ENCODE measurements around the gene RPL15.
A peak's percentile ranks its signal among the peaks of the same experiment; 100 is the strongest.

DNA sequence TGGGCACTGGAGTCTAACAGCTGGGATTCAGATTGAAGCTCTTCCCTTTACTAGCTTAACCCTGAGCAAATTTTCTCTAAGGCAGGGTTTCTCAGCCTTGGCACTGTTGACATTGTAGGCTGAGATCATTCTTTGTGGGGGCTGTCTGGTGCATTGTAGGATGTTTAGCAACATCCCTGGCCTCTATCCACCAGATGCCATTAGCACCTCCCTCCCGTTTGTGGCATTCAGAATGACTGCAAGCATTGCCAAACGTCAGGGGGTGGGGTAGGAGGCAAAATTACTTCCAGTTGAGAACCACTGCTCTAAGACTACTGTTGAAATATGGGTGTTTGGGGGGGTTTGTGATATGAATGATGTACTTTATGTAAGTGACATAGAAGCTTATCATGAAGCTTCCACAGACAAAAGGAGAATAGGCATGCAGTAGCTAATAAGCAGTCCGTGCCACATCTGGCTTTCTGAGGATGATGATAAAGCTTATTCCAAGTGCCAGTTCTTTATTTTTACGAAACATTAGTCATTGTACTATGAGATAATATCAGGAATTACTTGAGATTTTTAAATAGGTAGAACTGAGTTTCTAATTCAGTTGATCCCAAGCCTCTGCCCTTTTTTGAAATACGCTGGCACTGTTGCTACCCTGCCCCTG, 39.5 kb upstream of the RPL15 start:
- TF ChIP-seq, protein P1, sequence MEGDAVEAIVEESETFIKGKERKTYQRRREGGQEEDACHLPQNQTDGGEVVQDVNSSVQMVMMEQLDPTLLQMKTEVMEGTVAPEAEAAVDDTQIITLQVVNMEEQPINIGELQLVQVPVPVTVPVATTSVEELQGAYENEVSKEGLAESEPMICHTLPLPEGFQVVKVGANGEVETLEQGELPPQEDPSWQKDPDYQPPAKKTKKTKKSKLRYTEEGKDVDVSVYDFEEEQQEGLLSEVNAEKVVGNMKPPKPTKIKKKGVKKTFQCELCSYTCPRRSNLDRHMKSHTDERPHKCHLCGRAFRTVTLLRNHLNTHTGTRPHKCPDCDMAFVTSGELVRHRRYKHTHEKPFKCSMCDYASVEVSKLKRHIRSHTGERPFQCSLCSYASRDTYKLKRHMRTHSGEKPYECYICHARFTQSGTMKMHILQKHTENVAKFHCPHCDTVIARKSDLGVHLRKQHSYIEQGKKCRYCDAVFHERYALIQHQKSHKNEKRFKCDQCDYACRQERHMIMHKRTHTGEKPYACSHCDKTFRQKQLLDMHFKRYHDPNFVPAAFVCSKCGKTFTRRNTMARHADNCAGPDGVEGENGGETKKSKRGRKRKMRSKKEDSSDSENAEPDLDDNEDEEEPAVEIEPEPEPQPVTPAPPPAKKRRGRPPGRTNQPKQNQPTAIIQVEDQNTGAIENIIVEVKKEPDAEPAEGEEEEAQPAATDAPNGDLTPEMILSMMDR (IDR thresholded peaks at IDR 0.05) = no peak
- TF ChIP-seq POLR2AphosphoS5 (IDR thresholded peaks at IDR 0.05) = peak; percentile 14 to 46
